IPS-20b (cell line): ENCODE measurements around the gene ITGB7.

ENCODE experiments used
- H3K27ac ChIP-seq: one replicate; pipeline ENCODE4 v1.5.1; 2013; ENCODE audit warnings: low read length
- H3K27me3 ChIP-seq: 2 replicates; pipeline ENCODE4 v1.6.1; 2013; ENCODE audit warnings: mild to moderate bottlenecking, low read length, inconsistent platforms; ENCODE audit not compliant: insufficient read depth
- H3K36me3 ChIP-seq: 2 replicates; pipeline ENCODE4 v1.6.1; 2013; ENCODE audit warnings: low read depth, mild to moderate bottlenecking, inconsistent platforms, low read length, moderate library complexity; ENCODE audit not compliant: insufficient read depth
- H3K4me1 ChIP-seq: 2 replicates; pipeline ENCODE4 v1.6.1; 2013; ENCODE audit warnings: mild to moderate bottlenecking, control low read depth, inconsistent platforms, low read length, moderate library complexity; ENCODE audit not compliant: insufficient read depth
- H3K4me3 ChIP-seq: 2 replicates; pipeline ENCODE4 v1.5.1; 2013; ENCODE audit warnings: mild to moderate bottlenecking, low read length, inconsistent platforms
- H3K9ac ChIP-seq: 2 replicates; pipeline ENCODE4 v1.6.1; 2013; ENCODE audit warnings: low read depth, mild to moderate bottlenecking, inconsistent platforms, low read length, moderate library complexity
- H3K9me3 ChIP-seq: 2 replicates; pipeline ENCODE4 v1.6.1; 2013; ENCODE audit warnings: mild to moderate bottlenecking, low read depth, low read length, inconsistent platforms; ENCODE audit not compliant: insufficient read depth

The ITGB7 gene

DNA sequence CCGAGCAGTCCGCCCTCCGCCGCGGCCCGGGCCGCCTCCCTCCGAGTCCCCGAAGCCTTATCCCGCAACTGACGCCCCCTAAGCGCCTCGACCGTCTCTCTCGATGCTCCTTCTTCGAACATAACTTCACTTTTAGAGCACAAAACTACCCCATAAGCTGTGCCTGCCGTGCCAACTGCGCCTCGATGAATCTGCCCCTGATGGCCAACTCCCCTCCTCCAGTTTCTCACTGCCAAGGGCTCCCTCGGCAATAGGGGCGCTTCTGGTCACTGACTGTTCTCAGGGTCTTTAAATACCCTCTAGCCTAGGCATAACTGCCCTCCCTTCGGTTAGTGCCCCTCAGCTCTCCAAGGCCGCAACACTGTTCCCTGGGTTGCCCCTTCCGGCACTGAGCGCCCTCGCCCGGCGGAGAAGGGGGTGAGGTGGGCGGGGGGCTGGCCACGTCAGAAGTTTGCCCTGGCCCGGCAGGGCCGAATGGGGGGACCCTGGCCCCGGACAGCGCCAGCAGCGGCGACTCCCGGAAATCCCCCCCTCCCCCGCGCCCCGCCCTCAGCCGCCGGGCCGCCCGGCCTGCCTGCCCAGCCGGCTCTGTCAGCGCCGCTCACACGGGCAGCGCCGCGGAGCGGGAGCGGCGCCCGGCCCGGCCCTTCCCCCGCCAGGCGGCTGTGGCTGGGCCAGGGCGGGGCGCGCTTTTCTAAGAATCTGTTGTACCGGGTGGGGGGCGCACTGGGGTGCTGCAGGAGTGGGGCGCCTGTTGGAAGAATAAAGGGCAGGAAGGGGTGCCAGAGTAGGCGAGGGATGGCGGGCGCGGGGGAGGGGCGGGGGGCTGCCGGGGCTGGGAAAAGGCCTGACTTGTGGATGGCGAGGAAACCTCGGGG, 14.4 kb upstream of the ITGB7 start:
- no peaks in the 10 kb centered on the region for H3K9me3 ChIP-seq
- H3K27ac ChIP-seq, result no peak overlapping the region
- no peaks in the 10 kb centered on the region for H3K36me3 ChIP-seq
- H3K9ac ChIP-seq, result peak overlapping the region; percentile 77; the same call in 1 of the 2 replicates
- peaks cover 42% of the 10 kb centered on the region for H3K27me3 ChIP-seq
- H3K4me3 ChIP-seq, result peak overlapping the region; percentile 84
- H3K4me1 ChIP-seq, result peaks cover 51% of the 10 kb centered on the region

DNA sequence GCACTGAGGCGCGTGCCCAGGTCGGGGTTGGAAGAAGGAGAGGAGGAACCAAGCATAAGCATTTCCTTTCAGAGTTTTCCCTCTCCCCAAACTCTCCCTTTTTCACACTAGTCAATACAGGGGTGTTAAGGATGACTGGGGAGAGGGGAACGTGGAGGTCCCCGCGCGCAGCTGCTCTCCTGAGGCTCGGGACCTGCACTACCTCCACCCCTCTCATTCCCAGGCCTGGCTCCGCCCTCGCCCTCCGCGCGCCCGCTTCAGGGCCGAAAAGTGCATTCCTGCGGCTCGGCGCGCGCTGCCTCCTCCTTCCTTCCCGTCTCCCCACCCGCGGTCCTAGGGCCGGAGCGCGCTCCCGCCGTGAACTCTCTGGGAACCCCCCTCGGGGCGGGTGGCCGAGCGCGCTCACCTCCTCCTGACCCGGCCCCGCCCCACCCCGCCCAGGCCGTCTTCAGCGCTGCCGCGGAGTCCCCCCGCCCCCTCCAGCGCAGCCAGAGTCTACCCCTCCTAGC, 13.7 kb upstream of the ITGB7 start:
- H3K9ac ChIP-seq, result peak overlapping the region; percentile 77; the same call in 1 of the 2 replicates
- no peaks in the 10 kb centered on the region for H3K36me3 ChIP-seq
- H3K9me3 ChIP-seq, result no peaks in the 10 kb centered on the region
- peak overlapping the region; percentile 84 for H3K4me3 ChIP-seq
- H3K27me3 ChIP-seq, result peaks cover 42% of the 10 kb centered on the region
- no peak overlapping the region for H3K27ac ChIP-seq
- peaks cover 57% of the 10 kb centered on the region for H3K4me1 ChIP-seq

DNA sequence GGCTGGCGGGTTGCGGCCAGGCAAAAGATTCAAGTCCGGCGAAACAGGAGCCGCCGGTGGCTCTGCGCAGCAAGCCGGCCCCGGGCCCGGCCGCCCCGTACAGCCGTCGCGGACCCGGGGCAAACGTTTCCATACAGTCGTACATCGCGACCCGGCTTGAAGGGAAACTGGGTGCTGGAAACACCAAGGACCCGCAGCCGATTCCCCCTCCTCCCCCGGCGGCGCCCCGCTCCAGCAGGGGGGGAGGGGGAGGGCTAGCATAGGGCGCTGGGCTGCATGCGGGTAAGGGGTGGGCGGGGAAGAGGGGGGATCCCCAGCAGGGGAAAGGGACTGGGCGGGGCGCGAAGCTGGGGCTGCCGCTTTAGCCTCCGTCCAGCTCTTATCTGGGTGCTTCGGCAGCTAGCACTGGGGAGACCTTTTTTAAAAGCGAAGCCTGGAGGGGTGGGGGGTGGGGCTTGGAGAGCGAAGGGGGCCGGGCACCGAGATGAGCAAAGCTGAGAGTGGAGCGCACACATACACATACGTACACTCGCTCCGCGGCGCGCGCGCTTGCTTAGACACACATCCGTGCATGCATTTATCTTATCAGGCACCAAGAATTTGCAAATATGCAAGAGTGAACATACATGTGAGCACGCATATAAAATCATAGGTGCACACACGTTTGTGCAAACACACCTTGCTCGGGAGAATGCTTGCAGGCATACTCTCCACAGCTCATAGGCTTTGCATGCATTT, 13.1 kb upstream of the ITGB7 start:
- peak overlapping the region; percentile 71; the same call in 1 of the 2 replicates for H3K9ac ChIP-seq
- peaks cover 5% of the 10 kb centered on the region for H3K36me3 ChIP-seq

DNA sequence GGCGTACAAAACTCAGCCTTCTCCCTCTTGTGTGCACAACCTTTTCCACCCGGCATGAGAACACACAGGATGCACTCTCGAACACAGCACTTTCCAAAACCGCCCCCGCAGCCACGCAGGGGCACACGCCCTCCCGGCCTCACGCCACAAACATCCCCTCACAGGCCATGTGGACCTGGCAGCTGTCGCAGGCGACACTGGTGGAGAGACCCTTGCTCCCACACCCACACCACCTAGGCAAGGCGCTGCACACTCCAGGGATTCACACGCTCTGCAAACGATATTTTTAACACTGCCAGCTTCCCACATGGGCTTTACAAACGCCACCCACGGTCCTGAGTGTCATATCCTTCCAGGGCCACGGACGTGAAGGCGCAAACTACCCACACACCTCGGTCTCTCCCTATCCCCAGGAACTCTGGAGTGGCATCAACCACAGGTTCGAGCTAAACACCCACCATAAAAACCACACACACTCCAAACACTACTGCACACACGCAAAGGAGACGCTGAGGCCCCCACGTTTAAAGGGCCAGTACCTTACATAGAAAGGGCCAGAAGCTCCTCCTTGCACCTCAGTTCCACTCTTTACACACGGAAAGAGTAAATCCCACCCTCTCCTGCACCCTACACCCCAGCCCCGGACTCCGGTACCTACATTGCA, 12.4 kb upstream of the ITGB7 start:
- H3K9me3 ChIP-seq, result no peaks in the 10 kb centered on the region
- no peak overlapping the region for H3K27ac ChIP-seq
- peaks cover 11% of the 10 kb centered on the region for H3K36me3 ChIP-seq
- peaks cover 59% of the 10 kb centered on the region for H3K4me1 ChIP-seq
- peak overlapping the region; percentile 71; the same call in 1 of the 2 replicates for H3K9ac ChIP-seq
- H3K4me3 ChIP-seq, result peak overlapping the region; percentile 71
- H3K27me3 ChIP-seq, result peaks cover 42% of the 10 kb centered on the region

More for the DNA sequence above, 13.1 kb upstream of the ITGB7 start:
- peaks cover 42% of the 10 kb centered on the region for H3K27me3 ChIP-seq
- peak overlapping the region; percentile 71 for H3K4me3 ChIP-seq
- no peak overlapping the region for H3K27ac ChIP-seq
- H3K4me1 ChIP-seq, result peaks cover 57% of the 10 kb centered on the region
- no peaks in the 10 kb centered on the region for H3K9me3 ChIP-seq

DNA sequence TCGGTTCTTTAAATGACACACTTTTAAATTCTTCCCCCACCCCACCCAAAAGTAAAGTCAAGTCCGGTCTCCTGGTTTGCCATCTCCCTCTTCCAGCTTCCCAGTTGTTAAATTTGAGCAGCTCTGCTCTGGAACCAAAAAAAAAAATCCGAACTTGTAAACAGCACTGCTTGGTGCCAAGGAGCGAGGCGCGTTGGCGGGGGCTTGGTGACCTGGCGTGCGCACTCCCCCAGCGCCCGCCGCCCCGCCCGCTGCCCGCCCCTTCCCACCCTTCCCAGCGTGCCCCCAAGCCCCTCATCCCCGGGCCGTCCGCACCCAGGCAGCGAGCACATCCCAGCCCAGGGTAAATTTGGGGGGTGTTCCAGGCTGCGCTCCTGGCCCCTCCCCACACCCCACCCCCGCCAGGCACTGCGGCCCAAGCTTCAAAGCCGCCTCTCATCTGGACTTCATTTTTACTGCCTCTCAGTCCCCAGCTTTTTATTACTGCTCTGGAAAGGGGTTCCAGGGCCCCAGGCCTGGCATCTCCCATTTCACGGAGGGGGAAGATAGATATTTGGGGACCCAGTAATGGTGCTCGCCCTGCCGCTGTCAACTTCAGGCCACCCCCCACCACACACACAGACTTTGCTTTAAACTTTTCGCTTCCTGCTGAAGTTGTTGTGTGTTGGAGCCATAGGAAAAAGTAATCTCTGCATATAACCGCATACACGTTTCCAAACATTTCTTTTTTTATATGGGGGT, 11.7 kb upstream of the ITGB7 start:
- Histone ChIP-seq H3K9me3 (no peaks in the 10 kb centered on the region), H3K4me3 (peak overlapping the region; percentile 71), H3K9ac (peak overlapping the region; percentile 71; the same call in 1 of the 2 replicates), H3K27me3 (peaks cover 36% of the 10 kb centered on the region), H3K27ac (no peak overlapping the region), H3K36me3 (peaks cover 18% of the 10 kb centered on the region), H3K4me1 (peaks cover 59% of the 10 kb centered on the region)

DNA sequence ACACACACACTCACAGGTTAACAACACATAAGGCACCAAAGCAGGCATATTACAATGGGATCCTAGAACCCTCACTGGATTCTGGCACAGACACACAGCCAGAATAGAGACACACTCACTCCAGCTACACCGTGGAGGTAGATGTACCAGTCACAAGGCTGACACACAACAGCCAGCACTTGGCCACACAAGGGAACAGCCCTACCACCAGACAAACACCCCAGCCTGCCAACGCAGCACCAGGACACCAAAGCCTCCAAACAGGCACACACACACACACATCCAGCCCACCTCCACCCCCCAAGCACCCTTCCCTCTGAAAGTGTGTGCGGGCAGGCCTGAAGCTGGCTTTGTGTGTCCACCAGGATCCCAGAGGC, 10.9 kb upstream of the ITGB7 start:
- peak overlapping the region; percentile 61; the same call in 1 of the 2 replicates for H3K9ac ChIP-seq
- H3K36me3 ChIP-seq, result peaks cover 23% of the 10 kb centered on the region
- H3K9me3 ChIP-seq, result no peaks in the 10 kb centered on the region
- H3K4me3 ChIP-seq, result peak overlapping the region; percentile 71
- H3K4me1 ChIP-seq, result peaks cover 56% of the 10 kb centered on the region
- H3K27ac ChIP-seq, result peak overlapping the region; percentile 73
- peaks cover 32% of the 10 kb centered on the region for H3K27me3 ChIP-seq

DNA sequence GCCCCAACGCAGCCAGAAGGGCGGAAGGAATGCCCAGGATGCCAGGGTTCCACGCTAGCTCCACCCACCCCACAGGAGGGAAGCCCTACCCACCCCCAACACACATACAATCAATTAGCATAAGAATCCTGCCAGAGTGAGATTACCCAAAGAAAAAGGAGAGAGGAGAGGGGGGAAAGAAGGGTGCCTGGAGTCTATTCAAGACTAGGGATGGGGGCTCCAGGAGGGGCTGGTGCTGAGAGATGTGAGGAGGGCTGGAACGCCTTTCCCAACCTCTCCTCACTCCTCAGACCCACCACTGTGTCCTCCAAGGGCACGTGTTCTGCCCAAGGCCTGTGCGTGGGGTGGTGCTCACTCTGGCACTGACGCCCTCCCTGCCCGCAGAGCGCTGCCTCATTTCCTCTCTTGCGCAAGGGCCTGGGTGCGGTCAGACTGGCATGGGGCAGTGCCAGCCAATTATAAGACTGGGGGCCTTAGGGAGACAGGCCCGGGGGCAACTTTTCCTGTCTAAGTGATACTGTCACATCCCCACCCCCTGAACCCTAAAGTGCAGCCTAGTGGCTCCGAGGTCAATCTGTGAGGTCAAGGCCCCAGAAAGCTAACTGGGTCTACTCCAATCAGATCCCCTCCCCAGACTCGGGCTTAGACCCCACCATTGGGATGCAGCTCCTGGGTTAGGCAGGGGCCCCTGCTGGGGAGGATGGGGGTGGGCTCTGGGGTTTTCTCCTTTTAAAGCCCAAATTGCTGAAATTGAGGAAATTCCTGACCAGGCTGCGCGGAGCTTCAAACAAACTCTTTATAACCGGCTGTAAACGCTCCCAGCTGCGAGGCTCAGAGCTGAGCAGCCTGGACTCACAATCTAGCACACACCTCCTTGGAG, 10.2 kb upstream of the ITGB7 start:
- Histone ChIP-seq H3K27ac (peak overlapping the region; percentile 73), H3K4me3 (peak overlapping the region; percentile 71), H3K9ac (peak overlapping the region; percentile 61; the same call in 1 of the 2 replicates), H3K27me3 (peaks cover 32% of the 10 kb centered on the region), H3K9me3 (no peaks in the 10 kb centered on the region), H3K4me1 (peaks cover 50% of the 10 kb centered on the region), H3K36me3 (peaks cover 30% of the 10 kb centered on the region)

DNA sequence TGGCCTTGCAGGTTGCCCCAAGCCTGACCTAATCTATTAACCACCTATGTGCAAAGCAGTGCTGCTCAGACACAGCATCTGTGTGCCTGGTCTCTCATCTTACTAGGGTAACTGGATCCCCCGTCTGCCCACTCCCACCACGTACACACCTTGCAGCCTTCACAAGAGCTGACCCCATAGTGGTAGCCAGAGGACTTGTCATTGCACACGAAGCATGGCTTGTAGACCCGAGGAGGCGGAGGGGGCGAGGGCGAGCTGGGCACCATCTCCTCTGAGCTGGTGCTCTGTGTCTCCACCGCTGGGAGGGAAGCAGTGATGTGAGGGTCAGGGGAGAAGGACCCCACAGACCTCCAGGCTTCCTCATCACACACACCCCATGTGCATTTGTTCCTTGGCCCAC, 8.4 kb upstream of the ITGB7 start:
- Histone ChIP-seq H3K4me3 (no peak overlapping the region), H3K36me3 (peaks cover 48% of the 10 kb centered on the region), H3K27ac (no peak overlapping the region), H3K27me3 (peaks cover 31% of the 10 kb centered on the region), H3K9ac (no peak overlapping the region), H3K9me3 (no peaks in the 10 kb centered on the region), H3K4me1 (peaks cover 48% of the 10 kb centered on the region)

DNA sequence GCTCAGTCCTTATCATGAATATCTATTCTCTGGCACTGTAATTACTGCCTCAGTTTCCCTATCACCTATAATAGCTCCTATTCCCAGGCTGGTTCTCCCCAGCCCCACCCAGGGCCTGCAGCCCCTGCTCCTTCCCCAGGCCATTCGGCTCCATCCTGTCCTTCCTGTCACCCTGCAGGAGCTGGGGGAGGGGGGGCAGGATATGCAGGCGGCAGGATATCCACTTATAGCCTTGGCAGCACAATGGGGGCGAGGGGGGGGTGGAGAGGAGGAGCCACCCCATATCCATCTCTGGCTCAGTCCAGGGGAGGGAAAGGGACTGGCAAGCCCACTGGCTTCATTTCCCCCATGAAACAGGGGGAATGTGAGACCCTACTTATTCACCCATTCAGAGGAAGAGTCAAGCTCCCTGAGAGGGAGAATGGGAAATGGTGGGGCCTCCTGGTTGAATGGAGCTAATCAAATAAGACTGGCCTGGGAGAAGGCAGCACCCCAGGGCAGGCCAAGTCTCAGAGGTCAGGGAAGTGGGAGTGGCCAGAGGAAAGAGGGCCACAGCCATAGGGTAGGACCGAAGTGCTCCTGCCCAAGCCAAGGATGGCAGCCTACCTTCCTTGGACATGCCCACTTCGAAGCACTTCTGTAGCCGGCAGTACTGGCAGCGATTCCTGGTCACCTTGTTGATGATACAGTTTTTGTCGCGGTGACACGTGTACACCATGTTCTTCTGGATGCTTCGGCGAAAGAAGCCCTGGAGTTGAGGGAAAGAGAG, 7.8 kb upstream of the ITGB7 start:
- Histone ChIP-seq H3K9me3 (no peaks in the 10 kb centered on the region), H3K4me1 (peaks cover 48% of the 10 kb centered on the region), H3K27ac (no peak overlapping the region), H3K4me3 (no peak overlapping the region), H3K9ac (no peak overlapping the region), H3K27me3 (peaks cover 26% of the 10 kb centered on the region), H3K36me3 (peaks cover 53% of the 10 kb centered on the region)

DNA sequence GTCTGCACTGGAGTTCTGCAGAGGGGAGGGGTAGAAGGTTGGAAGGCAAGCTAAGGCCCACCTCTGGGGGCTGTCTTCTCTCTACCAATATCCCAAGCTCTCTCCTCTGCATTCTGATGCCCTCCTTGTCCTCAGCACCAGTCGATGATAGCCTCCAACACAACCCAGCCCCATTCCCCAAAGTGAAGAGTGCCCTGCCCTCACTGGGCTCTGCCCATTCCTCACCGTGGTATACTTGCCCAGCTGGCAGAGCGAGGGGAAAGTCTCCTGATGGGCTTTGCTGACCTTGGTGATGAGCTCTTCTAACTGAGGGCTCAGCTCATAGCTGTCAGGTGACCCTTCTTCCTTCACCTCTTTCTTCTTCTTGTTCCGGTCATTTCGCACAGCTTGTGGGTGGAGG, 7.2 kb upstream of the ITGB7 start:
- Histone ChIP-seq H3K9ac (no peak overlapping the region), H3K27ac (no peak overlapping the region), H3K9me3 (no peaks in the 10 kb centered on the region), H3K4me1 (peaks cover 45% of the 10 kb centered on the region), H3K36me3 (peaks cover 53% of the 10 kb centered on the region), H3K27me3 (peaks cover 20% of the 10 kb centered on the region), H3K4me3 (no peak overlapping the region)
